ENCODE data around the gene FAM163B. TPM values are rescaled to one million over a fixed set of nuclear protein-coding genes. Genes with fewer than 3 reads are reported as not detected.

Gene FAM163B
- total and polyA plus RNA-seq, 4 donors, result 2.1 to 4.0 (median 3.4) TPM

GRCh38 chr9:133602277-133602676 lies 6.9 kb downstream of the FAM163B start:
- WGBS, result 84% methylated on average over 10 of the region's 10 CpGs
- Histone ChIP-seq H3K9me3 (ENCODE audit: control insufficient read depth in 4 of 4, low read length in 3 of 4) (peaks cover under 1 to 9% (median 6%) of the 10 kb centered on the region in 4 donors), H3K27me3 (ENCODE audit: control insufficient read depth in 4 of 4, insufficient read depth in 4 of 4, low read length in 3 of 4) (no peaks in the 10 kb centered on the region), H3K27ac (ENCODE audit: low read depth in 1 of 2, low read length in 2 of 2) (peak overlapping the region in 1 of 2 donors; percentile 42), H3K36me3 (ENCODE audit: control insufficient read depth in 4 of 4, insufficient read depth in 3 of 4, low read depth in 1 of 4, low read length in 3 of 4) (no peaks in the 10 kb centered on the region), H3K4me3 (ENCODE audit: low read depth in 1 of 3, low read length in 3 of 3) (no peak overlapping the region), H3K4me1 (ENCODE audit: control insufficient read depth in 4 of 4, insufficient read depth in 4 of 4, low read length in 3 of 4) (no peaks in the 10 kb centered on the region), H3K9ac (ENCODE audit: low read depth in 1 of 2, low read length in 2 of 2) (no peak overlapping the region)
- TF ChIP-seq FOXA2 (IDR thresholded peaks at IDR 0.05), result no peak
- TF ChIP-seq MAX (IDR thresholded peaks at IDR 0.05), result no peak
- TF ChIP-seq RXRA (IDR thresholded peaks at IDR 0.05), result no peak
- no peak for TF ChIP-seq GABPA (IDR thresholded peaks at IDR 0.05 in 1 of 2, conservative IDR thresholded peaks at IDR 0.05 in 1 of 2)
- no peak for TF ChIP-seq HNF4G (IDR thresholded peaks at IDR 0.05)
- no peak for TF ChIP-seq JUND (IDR thresholded peaks at IDR 0.05)
- no peak for TF ChIP-seq YY1 (IDR thresholded peaks at IDR 0.05)
- no peak for TF ChIP-seq CTCF (IDR thresholded peaks at IDR 0.05; ENCODE audit: low read depth, low read length, missing input control)
- no peak for TF ChIP-seq ZBTB33 (IDR thresholded peaks at IDR 0.05)
- TF ChIP-seq FOXA1 (IDR thresholded peaks at IDR 0.05), result no peak
- TF ChIP-seq HNF4A (conservative IDR thresholded peaks at IDR 0.05), result no peak
- TF ChIP-seq REST (IDR thresholded peaks at IDR 0.05), result no peak
- TF ChIP-seq SP1 (IDR thresholded peaks at IDR 0.05), result no peak
- no peak for TF ChIP-seq EGR1 (IDR thresholded peaks at IDR 0.05; ENCODE audit: low read depth in 2 of 2)
- TF ChIP-seq TAF1 (conservative IDR thresholded peaks at IDR 0.05), result no peak
- TF ChIP-seq ATF3 (IDR thresholded peaks at IDR 0.05), result no peak
- no peak for DNase-seq (ENCODE audit: low spot score)

- peak overlapping the region; percentile 31 to 42 for H3K27ac ChIP-seq (ENCODE audit: low read depth in 1 of 2, low read length in 2 of 2)
- H3K9me3 ChIP-seq (ENCODE audit: control insufficient read depth in 4 of 4, low read length in 3 of 4), result peaks cover 3 to 11% (median 7%) of the 10 kb centered on the region in 4 donors
- no peaks in the 10 kb centered on the region for H3K27me3 ChIP-seq (ENCODE audit: control insufficient read depth in 4 of 4, insufficient read depth in 4 of 4, low read length in 3 of 4)
- H3K4me3 ChIP-seq (ENCODE audit: low read depth in 1 of 3, low read length in 3 of 3), result no peak overlapping the region
- H3K36me3 ChIP-seq (ENCODE audit: control insufficient read depth in 4 of 4, insufficient read depth in 3 of 4, low read depth in 1 of 4, low read length in 3 of 4), result no peaks in the 10 kb centered on the region
- DNase-seq (ENCODE audit: low spot score), result no peak
- no peak overlapping the region for H3K9ac ChIP-seq (ENCODE audit: low read depth in 1 of 2, low read length in 2 of 2)
- H3K4me1 ChIP-seq (ENCODE audit: control insufficient read depth in 4 of 4, insufficient read depth in 4 of 4, low read length in 3 of 4), result no peaks in the 10 kb centered on the region
- 85% methylated on average over 10 of the region's 10 CpGs for WGBS
- TF ChIP-seq RXRA (IDR thresholded peaks at IDR 0.05) (no peak), NR2F2 (IDR thresholded peaks at IDR 0.05) (no peak), SP1 (IDR thresholded peaks at IDR 0.05) (no peak), YY1 (IDR thresholded peaks at IDR 0.05) (no peak), EGR1 (IDR thresholded peaks at IDR 0.05; ENCODE audit: low read depth in 2 of 2) (no peak), HNF4A (conservative IDR thresholded peaks at IDR 0.05) (no peak), ZBTB33 (IDR thresholded peaks at IDR 0.05) (no peak), TAF1 (conservative IDR thresholded peaks at IDR 0.05) (no peak), HNF4G (IDR thresholded peaks at IDR 0.05) (no peak), RAD21 (IDR thresholded peaks at IDR 0.05) (no peak), ATF3 (IDR thresholded peaks at IDR 0.05) (no peak), GABPA (IDR thresholded peaks at IDR 0.05 in 1 of 2, conservative IDR thresholded peaks at IDR 0.05 in 1 of 2) (no peak), MAX (IDR thresholded peaks at IDR 0.05) (no peak), FOXA2 (IDR thresholded peaks at IDR 0.05) (no peak), FOXA1 (IDR thresholded peaks at IDR 0.05) (no peak)
Measured at GRCh38 chr9:133601746-133602145, 7.4 kb downstream of the FAM163B start.

Data from liver (tissue), 9 donors.